RPMI7951 (cell line): ENCODE data around the gene CGREF1. TPM values are rescaled to one million over a fixed set of nuclear protein-coding genes. Genes with fewer than 3 reads are reported as not detected.
"Not testable (repeated sequence)": the region's sequence is repeated elsewhere in the genome, so short reads cannot be mapped to it uniquely, and the experiment has no call there.

Source experiments
- DNase-seq: peaks from one replicate; pipeline ENCODE4 v3.0.0-alpha.2; 2012; ENCODE audit warnings: low read depth
- total RNA-seq: library from RNA; depleted of rRNA; stranded (reverse); fragments of >200 nt; shearing (Covaris generic); gene quantifications from 2 replicates; pipeline ENCODE4 v1.2.3, GENCODE V29; 2014

The CGREF1 gene
- total RNA-seq, 1 experiment from 2014 or later: 5.3 TPM

GRCh38 chr2:27088634-27089033, 30.3 kb downstream of the CGREF1 start:
- DNase-seq: no peak

GRCh38 chr2:27087823-27088410, 31.0 kb downstream of the CGREF1 start:
- no peak for DNase-seq

GRCh38 chr2:27086724-27087593, 32.0 kb downstream of the CGREF1 start, which contains the start of gene KHK:
Gene KHK, plus strand, starts transcription at chr2:27086772. Its CDS starts 488 bp downstream, at chr2:27087260.
- DNase-seq: peak; percentile 25

- DNase-seq: peak; percentile 90
Measured at GRCh38 chr2:27086090-27086723, 32.7 kb downstream of the CGREF1 start.

- peak; percentile 83 for DNase-seq
Measured at GRCh38 chr2:27085673-27086089, 33.2 kb downstream of the CGREF1 start.

GRCh38 chr2:27085062-27085672, 33.8 kb downstream of the CGREF1 start:
- DNase-seq: no peak

GRCh38 chr2:27084297-27085061, 34.4 kb downstream of the CGREF1 start:
- DNase-seq: no peak

GRCh38 chr2:27083410-27084296, 35.3 kb downstream of the CGREF1 start:
- no peak for DNase-seq

GRCh38 chr2:27082773-27083409, 36.0 kb downstream of the CGREF1 start:
- DNase-seq: no peak

- DNase-seq: no peak
Measured at GRCh38 chr2:27081984-27082772, 36.8 kb downstream of the CGREF1 start.

GRCh38 chr2:27080603-27080936, 38.4 kb downstream of the CGREF1 start:
- no peak for DNase-seq

- no peak for DNase-seq
Measured at GRCh38 chr2:27080140-27080469, 38.8 kb downstream of the CGREF1 start.

GRCh38 chr2:27079233-27080139, 39.4 kb downstream of the CGREF1 start:
- DNase-seq: no peak

- DNase-seq: peak; percentile 97
Measured at GRCh38 chr2:27078267-27079194, 40.4 kb downstream of the CGREF1 start, which contains the start of gene EMILIN1. Gene EMILIN1, plus strand, starts transcription at chr2:27078615. Its CDS starts 451 bp downstream, at chr2:27079066.

- DNase-seq: no peak
Measured at GRCh38 chr2:27077231-27077630, 41.7 kb downstream of the CGREF1 start.

- DNase-seq: no peak
Measured at GRCh38 chr2:27076323-27076722, 42.6 kb downstream of the CGREF1 start.

GRCh38 chr2:27075566-27075871, 43.4 kb downstream of the CGREF1 start:
- DNase-seq: not testable (repeated sequence)
